AG04450 (cell line): ENCODE measurements around the gene SERPINA12. TPM values are rescaled to one million over a fixed set of nuclear protein-coding genes. Genes with fewer than 3 reads are reported as not detected.

Experiments
- CTCF ChIA-PET: fragments of 300-600, 350-600 bp; formaldehyde crosslinking; extraction: SDS; loops from one replicate; lab custom pipeline; 2022; ENCODE audit warnings: antibody characterized with exemption, inconsistent platforms; lab: Charles Lee
- POLR2A ChIA-PET: fragments of 350-600 bp; formaldehyde crosslinking; extraction: SDS; loops from one replicate; lab custom pipeline; 2021; ENCODE audit warnings: antibody characterized with exemption, inconsistent platforms; lab: Yijun Ruan, JAX
- DNase-seq: peaks from one replicate; pipeline ENCODE4 v3.0.0-alpha.2; 2011; ENCODE audit warnings: low read depth, low spot score
- H3K27ac ChIP-seq: one replicate; pipeline ENCODE4 v1.5.1; 2012; ENCODE audit warnings: low read depth, low read length, control low read depth
- H3K27me3 ChIP-seq: one replicate; pipeline ENCODE4 v1.6.0; 2012; ENCODE audit warnings: low read length; ENCODE audit not compliant: control insufficient read depth, insufficient read depth
- H3K4me3 ChIP-seq: 2 replicates; pipeline ENCODE4 v1.5.1; 2011; ENCODE audit warnings: mild to moderate bottlenecking, low read depth, low read length, control low read depth
- H3K9me3 ChIP-seq: 2 replicates; pipeline ENCODE4 v1.5.1; 2012; ENCODE audit warnings: low read length; ENCODE audit not compliant: control insufficient read depth, insufficient read depth
- polyA plus RNA-seq: library from polyadenylated mRNA; depleted of rRNA; stranded (reverse); fragments of >200 nt; gene quantifications from 2 replicates; pipeline ENCODE4 v1.2.3, GENCODE V29; 2011
- TF ChIP-seq, protein P1 (sequence below): IDR thresholded peaks from 2 replicates; pipeline ENCODE4 v1.5.1; 2011; ENCODE audit warnings: low read depth, low read length, control low read depth, inconsistent platforms

SERPINA12 gene
- polyA plus RNA-seq, 1 experiment: not detected

DNA sequence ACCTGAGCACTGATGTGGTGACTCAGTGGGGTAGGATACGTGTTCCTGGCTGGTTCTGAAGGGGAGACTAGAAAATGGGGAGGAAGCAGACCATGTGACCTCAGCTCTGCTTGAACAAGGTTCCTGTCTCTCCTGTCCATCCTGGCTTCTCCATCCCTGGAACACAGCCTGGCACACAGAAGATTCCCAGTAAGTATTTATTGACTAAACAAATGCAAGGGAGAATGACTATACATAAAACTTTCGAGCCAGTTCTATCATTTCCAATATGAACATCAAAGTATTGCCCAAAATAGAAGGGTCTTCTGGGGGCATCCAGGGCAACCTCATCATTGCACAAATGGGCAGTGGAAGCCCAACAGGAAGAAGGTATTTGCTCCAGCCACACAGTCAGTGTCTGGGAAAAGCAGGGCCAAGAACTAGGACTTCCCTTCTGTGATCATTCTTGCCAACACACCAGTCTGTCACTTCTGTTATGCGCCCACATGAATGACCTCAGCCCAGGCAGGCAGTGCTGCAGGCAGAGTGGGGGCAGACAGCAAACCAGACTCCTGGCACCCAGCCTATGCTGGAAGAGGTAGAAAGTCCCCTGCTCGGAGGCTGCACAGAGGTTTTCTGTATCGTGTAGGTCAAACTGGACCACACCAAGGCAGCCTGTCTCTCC, 27.7 kb downstream of the SERPINA12 start:
- no peak overlapping the region for H3K27ac ChIP-seq

DNA sequence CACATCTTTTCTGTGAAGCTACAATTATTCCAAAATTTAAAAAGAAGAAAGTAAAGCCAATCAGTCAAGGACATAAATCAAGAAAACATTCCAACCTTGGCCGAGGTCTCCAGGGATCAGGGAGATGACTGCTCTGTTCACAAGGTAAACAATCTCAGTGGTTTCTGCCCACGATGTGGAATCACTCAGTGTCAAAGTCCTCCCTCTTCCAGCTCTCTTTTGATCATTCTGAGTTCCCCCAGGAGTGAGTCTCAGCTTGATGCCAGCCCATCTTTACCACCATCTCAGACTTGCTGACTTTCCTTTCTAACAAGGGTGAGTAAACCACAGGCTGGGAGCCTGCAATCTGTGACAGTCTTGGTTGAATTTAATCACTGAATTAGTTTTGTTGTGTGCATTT, 28.5 kb downstream of the SERPINA12 start:
- POLR2A ChIA-PET: no interaction called here
- Histone ChIP-seq H3K27me3 (no peaks in the 10 kb centered on the region), H3K9me3 (peaks cover 14% of the 10 kb centered on the region), H3K4me3 (no peak overlapping the region), H3K27ac (no peak overlapping the region)
- CTCF ChIA-PET: interaction anchor here (1.7 to 2.1 kb wide), 2 partner anchors 47 to 68 kb away, joined by 4 to 7 read pairs; no protein-coding TSS in a partner anchor
- DNase-seq: no peak
- TF ChIP-seq, protein P1, sequence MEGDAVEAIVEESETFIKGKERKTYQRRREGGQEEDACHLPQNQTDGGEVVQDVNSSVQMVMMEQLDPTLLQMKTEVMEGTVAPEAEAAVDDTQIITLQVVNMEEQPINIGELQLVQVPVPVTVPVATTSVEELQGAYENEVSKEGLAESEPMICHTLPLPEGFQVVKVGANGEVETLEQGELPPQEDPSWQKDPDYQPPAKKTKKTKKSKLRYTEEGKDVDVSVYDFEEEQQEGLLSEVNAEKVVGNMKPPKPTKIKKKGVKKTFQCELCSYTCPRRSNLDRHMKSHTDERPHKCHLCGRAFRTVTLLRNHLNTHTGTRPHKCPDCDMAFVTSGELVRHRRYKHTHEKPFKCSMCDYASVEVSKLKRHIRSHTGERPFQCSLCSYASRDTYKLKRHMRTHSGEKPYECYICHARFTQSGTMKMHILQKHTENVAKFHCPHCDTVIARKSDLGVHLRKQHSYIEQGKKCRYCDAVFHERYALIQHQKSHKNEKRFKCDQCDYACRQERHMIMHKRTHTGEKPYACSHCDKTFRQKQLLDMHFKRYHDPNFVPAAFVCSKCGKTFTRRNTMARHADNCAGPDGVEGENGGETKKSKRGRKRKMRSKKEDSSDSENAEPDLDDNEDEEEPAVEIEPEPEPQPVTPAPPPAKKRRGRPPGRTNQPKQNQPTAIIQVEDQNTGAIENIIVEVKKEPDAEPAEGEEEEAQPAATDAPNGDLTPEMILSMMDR: no peak

More for the DNA sequence above, 27.7 kb downstream of the SERPINA12 start:
- CTCF ChIA-PET: interaction anchor here (2.1 kb wide), 1 partner anchor 48 kb away, joined by 7 read pairs; no protein-coding TSS in a partner anchor
- Histone ChIP-seq H3K27me3 (peaks cover under 1% of the 10 kb centered on the region), H3K4me3 (no peak overlapping the region), H3K9me3 (peaks cover 14% of the 10 kb centered on the region)
- TF ChIP-seq, protein P1: no peak
- POLR2A ChIA-PET: no interaction called here
- DNase-seq: no peak

DNA sequence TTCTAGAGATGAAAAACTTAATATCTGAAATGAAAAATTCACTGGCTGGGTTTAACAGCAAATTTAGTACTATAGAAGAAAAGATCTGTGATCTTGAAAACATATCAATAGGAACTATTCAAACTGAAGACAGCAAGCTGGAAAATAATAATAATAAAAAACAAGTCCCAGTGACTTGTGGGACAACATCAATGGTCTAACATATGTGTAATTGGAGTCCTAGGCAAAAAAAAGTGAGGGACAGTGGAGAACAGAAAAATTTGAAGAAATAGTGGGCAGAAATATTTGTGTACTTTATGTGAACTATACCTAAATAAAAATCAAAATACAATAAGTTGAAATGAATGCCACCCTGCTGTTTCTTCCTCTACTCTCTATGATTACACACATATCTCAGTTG, 30.8 kb downstream of the SERPINA12 start:
- TF ChIP-seq, protein P1: no peak
- POLR2A ChIA-PET: no interaction called here
- no peak for DNase-seq
- Histone ChIP-seq H3K27me3 (no peaks in the 10 kb centered on the region), H3K4me3 (no peak overlapping the region), H3K9me3 (peaks cover 14% of the 10 kb centered on the region), H3K27ac (no peak overlapping the region)
- CTCF ChIA-PET: interaction anchor here (0.7 to 5.9 kb wide), 2 partner anchors 8 to 48 kb away, joined by 9 to 46 read pairs; no protein-coding TSS in a partner anchor

DNA sequence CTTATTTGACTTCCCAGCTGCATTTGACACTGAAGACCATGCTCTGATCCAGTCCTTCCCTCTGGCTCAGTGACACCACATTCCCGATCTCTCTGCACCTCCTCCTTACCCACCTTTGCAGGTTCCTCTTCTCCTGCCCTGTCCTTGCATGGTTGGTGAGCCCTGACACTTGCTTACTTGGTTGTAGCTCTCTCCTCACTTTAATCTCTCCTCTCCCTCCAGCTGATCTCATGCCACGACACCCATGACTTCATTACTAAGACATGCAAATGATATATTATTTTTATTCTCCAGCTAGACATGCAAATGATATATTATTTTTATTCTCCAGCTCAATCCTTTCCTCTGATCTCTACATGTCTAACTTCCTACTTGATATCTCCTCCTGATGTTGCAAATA, 33.2 kb downstream of the SERPINA12 start, which contains the start of gene SERPINA9:
SERPINA9 (minus strand) TSS at position 175 of the 400 bp plus-strand sequence. CDS start 6,357 bp downstream, outside the sequence.
- TF ChIP-seq, protein P1: no peak
- H3K4me3 ChIP-seq: no peak within 1 kb of the TSS
- ChIA-PET CTCF (interaction anchor here (5.9 kb wide), 1 partner anchor 11 kb away, joined by 46 read pairs; no protein-coding TSS in a partner anchor), POLR2A (no interaction called here)
- peaks cover 14% of the 10 kb centered on the region for H3K9me3 ChIP-seq
- H3K27ac ChIP-seq: no peak within 1 kb of the TSS
- no peaks in the 10 kb centered on the region for H3K27me3 ChIP-seq
- no peak for DNase-seq

DNA sequence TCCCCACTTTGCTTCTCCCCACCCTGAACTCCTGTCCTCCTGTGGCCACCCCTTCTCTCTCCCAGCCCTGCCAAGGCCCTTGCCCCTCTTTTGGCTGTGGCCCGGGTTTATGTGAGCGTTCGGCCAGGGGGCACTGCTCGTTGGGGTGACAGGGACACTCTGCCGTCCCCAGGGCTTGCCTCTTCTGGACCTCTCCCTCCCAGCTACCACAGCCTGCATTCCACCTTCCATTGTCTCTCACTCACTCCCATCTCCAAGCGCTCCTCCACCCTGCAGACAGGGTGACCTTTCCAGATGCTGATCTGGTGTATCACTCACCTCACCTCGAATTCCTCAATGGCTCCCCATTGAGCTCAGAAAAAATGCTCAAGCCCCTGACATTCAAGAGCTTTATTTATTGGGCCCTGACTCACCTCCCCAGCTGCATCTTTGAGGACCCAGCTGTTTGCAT, 34.7 kb downstream of the SERPINA12 start:
- peaks cover 8% of the 10 kb centered on the region for H3K9me3 ChIP-seq
- TF ChIP-seq, protein P1: no peak
- DNase-seq: no peak
- ChIA-PET POLR2A (no interaction called here), CTCF (interaction anchor here (1.8 to 5.9 kb wide), 2 partner anchors 12 to 41 kb away, joined by 10 to 46 read pairs; no protein-coding TSS in a partner anchor)
- no peak overlapping the region for H3K27ac ChIP-seq
- no peak overlapping the region for H3K4me3 ChIP-seq
- no peaks in the 10 kb centered on the region for H3K27me3 ChIP-seq
